Left cardiac atrium (tissue), 4 donors: ENCODE measurements around the gene PDXK. TPM values are rescaled to one million over a fixed set of nuclear protein-coding genes. Genes with fewer than 3 reads are reported as not detected.

ENCODE experiments used
- ATAC-seq, 2 donors: fragments of 200-7000 bp; cut with Tn5 transposase; one replicate each; pipeline ENCODE4 v1.9.1; 2020; ENCODE audit warnings: mild to moderate bottlenecking in 2 of 2, moderate library complexity in 2 of 2
- DNase-seq: peaks from one replicate; pipeline ENCODE4 v3.0.0-alpha.2; 2020
- intact Hi-C, 2 donors: fragments of 100-400 bp; cut with DNase I; formaldehyde crosslinking; loops; one replicate each; pipeline versions ENCODE4 v1.14.1 to v1.15.1; 2022 to 2023
- total RNA-seq, 2 donors: library from RNA; stranded (reverse); fragmentation: NEBNext Ultra II Directional; extraction: Animal tissue kit (Norgen Biotek cat#: 25700); gene quantifications; one replicate each; pipeline ENCODE4 v1.2.1, GENCODE V29; 2021
- donor health status: DM: no; HTN: yes; CAD: no.
- donor health status: DM: no; HTN: yes; CAD: no; lungs with severe emphysema.
- donor health status: DM: yes; HTN: yes; CAD: no.
- donor health status: Dilated cardiomyopathy.

The PDXK gene
- total RNA-seq, 2 donors from 2014 or later: 101 to 120 TPM

DNA sequence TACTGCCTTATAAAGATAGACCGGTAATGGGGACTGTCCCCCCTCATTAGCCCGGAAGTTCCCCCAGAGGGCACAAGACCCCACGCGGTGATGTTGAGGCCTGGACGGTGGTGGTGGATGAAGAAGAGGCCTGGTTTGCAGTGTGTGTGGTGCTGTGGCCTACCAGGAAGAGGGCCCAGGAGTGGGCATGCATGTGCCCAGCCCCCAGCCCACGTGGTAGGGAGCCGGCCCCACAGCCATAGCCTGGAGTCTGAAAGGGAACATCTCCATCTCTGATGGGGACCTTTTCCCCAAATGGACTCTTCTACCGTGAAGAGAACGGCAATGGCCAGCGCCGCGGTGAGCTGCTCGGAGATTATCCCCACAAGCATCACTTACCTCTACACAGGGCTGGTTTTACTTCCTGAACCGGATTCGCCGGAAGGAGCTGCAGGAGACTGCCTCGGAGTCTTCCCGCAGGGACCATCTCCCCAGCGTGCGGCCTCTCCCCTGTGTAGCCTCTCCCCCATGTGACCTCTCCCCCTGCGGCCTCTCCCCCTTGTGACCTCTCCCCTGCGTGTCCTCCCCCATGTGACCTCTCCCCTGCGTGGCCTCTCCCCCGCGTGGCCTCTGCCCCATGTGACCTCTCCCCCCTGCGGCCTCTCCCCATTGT is 91.0 kb downstream of the PDXK start:
- DNase-seq: no peak

DNA sequence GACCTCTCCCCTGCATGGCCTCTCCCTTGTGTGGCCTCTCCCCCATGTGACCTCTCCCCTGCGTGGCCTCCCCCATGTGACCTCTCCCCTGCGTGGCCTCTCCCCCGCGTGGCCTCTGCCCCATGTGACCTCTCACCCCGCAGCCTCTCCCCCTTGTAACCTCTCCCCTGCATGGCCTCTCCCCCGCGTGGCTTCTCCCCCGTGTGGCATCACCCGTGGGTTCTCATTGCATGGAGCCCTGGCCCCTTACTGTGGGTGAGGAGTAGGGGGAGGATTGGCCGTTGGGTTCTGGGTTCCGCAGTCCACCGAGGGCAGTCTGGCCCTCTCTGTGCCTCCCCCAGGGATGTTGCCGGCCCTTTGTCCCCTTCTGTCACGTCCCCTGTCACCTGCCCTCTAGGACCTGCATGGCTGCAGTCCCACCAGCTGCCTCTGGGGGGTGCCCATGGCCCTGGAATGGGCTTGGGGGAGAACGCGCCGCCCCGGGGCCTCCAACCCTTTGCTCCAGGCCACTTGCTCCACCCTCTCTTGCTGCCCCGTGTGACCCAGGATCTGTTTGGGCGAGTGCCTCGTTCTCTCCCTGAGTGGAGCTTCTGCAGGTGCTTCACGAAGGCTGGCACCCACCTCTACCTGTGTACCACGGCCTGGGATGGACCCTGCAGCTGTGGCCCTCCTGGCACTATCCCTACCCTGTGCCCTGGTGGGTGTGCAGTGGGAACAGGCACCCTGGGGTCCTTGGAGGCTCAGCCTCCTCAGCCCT is 91.8 kb downstream of the PDXK start:
- intact Hi-C loops: loop anchor here (5.0 to 10.0 kb wide), 3 partner anchors 54 to 154 kb away; partner anchors contain the start of gene AGPAT3 (in 1 of the 2)
- DNase-seq (peak; percentile 86), ATAC-seq (peak; percentile 71 to 75)

More for the DNA sequence above, 91.0 kb downstream of the PDXK start:
- intact Hi-C loops: loop anchor here (5.0 to 10.0 kb wide), 4 partner anchors 55 to 175 kb away; partner anchors contain the start of gene AGPAT3 (in 1 of the 2)
- ATAC-seq: no peak

DNA sequence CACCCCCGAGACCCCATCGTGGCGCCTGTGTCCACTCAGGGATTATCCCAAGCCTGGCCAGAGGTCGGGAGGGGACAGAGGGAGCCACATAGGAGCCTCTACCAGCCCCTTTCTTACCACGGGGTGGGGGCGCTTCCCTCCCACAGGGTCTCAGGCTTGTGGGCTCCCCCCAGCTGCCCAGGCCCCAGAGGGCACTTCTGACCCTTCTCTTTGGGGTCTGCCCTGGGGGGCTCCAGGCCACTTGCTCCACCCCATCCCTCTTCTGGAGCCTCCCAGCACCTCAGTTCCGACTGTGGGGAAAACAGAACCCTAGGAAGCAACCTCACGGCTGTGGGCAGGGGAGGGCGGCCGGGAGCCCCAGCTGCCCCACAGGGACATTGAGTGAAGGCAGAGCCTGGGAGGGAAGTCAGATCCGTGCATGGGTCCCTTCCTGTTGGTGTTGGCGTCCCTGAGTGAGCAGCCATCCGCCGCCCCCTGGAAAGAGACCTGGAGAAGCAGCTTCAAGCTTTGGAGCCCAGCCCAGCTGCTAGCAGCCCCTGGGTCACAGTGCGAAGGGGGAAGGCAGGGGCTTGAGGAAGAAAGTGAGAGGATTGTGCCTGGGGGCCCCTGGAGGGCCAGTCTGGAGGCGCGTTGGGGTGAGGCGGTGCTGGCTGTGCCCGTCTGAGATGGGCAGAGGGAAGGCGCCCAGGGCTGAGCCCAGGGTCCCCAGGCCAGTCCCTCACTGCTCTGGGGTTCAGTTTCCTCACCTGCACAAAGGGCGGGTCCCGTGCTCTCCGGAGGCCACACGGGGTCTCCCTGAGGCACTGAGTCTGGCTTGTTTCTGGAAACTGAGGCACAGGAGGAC is 92.6 kb downstream of the PDXK start:
- intact Hi-C loops: loop anchor here (5.0 to 10.0 kb wide), 3 partner anchors 53 to 153 kb away; partner anchors contain the start of gene AGPAT3 (in 1 of the 2)
- no peak for DNase-seq
- ATAC-seq: no peak

Other genes starting within 250 kb of the PDXK start
- gene HSF2BP, start 59.6 kb upstream of the PDXK start, total RNA-seq: under 1 TPM in 1 of 2 donors, not detected in 1; 0.68 TPM
- gene RRP1B, start 59.6 kb upstream of the PDXK start, total RNA-seq: 10 to 100 TPM; 11.0 to 14.2 TPM
- 10 to 100 TPM; 33.0 to 40.2 TPM for gene CSTB, start 57.2 kb downstream of the PDXK start, total RNA-seq
- gene RRP1, start 70.4 kb downstream of the PDXK start, total RNA-seq: 10 to 100 TPM; 10.6 to 14.9 TPM
- 10 to 100 TPM; 65.1 to 69.4 TPM for gene AGPAT3, start 146.1 kb downstream of the PDXK start, total RNA-seq